LNCAP (cell line): ENCODE data around the gene ACTR1A.

Experiments used
- CTCF ChIP-seq: fragments of 450-650 bp; IDR thresholded peaks from 2 replicates; pipeline ENCODE4 v1.5.1; 2017; ENCODE audit warnings: mild to moderate bottlenecking

ACTR1A gene

GRCh38 chr10:102509387-102509786 is 6.9 kb upstream of the ACTR1A start:
- TF ChIP-seq CTCF, result no peak

GRCh38 chr10:102508506-102508905 is 6.0 kb upstream of the ACTR1A start:
- no peak for TF ChIP-seq CTCF

GRCh38 chr10:102507521-102507920 is 5.0 kb upstream of the ACTR1A start:
- no peak for TF ChIP-seq CTCF

GRCh38 chr10:102505462-102506115 is 3.1 kb upstream of the ACTR1A start:
- no peak for TF ChIP-seq CTCF

GRCh38 chr10:102504976-102505300 is 2.4 kb upstream of the ACTR1A start:
- TF ChIP-seq CTCF, result no peak

- TF ChIP-seq CTCF, result no peak
Measured at GRCh38 chr10:102504179-102504975, 1.9 kb upstream of the ACTR1A start.

GRCh38 chr10:102503264-102504178 is 1.0 kb upstream of the ACTR1A start, which contains the start of gene SUFU:
SUFU (plus strand) TSS chr10:102503972; CDS start chr10:102504153, 181 bp downstream.
- TF ChIP-seq CTCF, result peak; percentile 82
